IPS-18a (cell line): ENCODE data around the gene MPL.

ENCODE experiments used
- H3K27ac ChIP-seq: one replicate; pipeline ENCODE4 v1.5.1; 2013; ENCODE audit warnings: low read length
- H3K27me3 ChIP-seq: one replicate; pipeline ENCODE4 v1.6.1; 2013; ENCODE audit warnings: mild to moderate bottlenecking, low read length; ENCODE audit not compliant: control insufficient read depth, insufficient read depth
- H3K36me3 ChIP-seq: one replicate; pipeline ENCODE4 v1.6.1; 2013; ENCODE audit warnings: low read depth, low read length; ENCODE audit not compliant: control insufficient read depth
- H3K4me1 ChIP-seq: one replicate; pipeline ENCODE4 v1.6.1; 2013; ENCODE audit warnings: low read depth, low read length; ENCODE audit not compliant: control insufficient read depth
- H3K4me3 ChIP-seq: one replicate; pipeline ENCODE4 v1.5.1; 2013; ENCODE audit warnings: low read length
- H3K9ac ChIP-seq: one replicate; pipeline ENCODE4 v1.6.1; 2013; ENCODE audit warnings: mild to moderate bottlenecking, low read length, moderate library complexity
- H3K9me3 ChIP-seq: one replicate; pipeline ENCODE4 v1.6.1; 2013; ENCODE audit warnings: low read depth, low read length; ENCODE audit not compliant: control insufficient read depth

The MPL gene

GRCh38 chr1:43334453-43335205, 3.0 kb upstream of the MPL start:
- Histone ChIP-seq H3K4me1 (peaks cover 7% of the 10 kb centered on the region), H3K4me3 (no peak overlapping the region), H3K27me3 (no peaks in the 10 kb centered on the region), H3K36me3 (no peaks in the 10 kb centered on the region), H3K9me3 (no peaks in the 10 kb centered on the region), H3K27ac (no peak overlapping the region), H3K9ac (no peak overlapping the region)

- Histone ChIP-seq H3K9ac (no peak overlapping the region), H3K27ac (no peak overlapping the region), H3K4me3 (no peak overlapping the region), H3K36me3 (no peaks in the 10 kb centered on the region), H3K9me3 (no peaks in the 10 kb centered on the region), H3K4me1 (no peaks in the 10 kb centered on the region), H3K27me3 (no peaks in the 10 kb centered on the region)
Observed at GRCh38 chr1:43338001-43338400, 383 bp downstream of the MPL start.

GRCh38 chr1:43339584-43340232, 2.1 kb downstream of the MPL start:
- H3K4me3 ChIP-seq: no peak overlapping the region
- H3K27ac ChIP-seq: no peak overlapping the region
- no peaks in the 10 kb centered on the region for H3K36me3 ChIP-seq
- H3K4me1 ChIP-seq: no peaks in the 10 kb centered on the region
- H3K9ac ChIP-seq: no peak overlapping the region
- H3K27me3 ChIP-seq: no peaks in the 10 kb centered on the region
- H3K9me3 ChIP-seq: no peaks in the 10 kb centered on the region

DNA sequence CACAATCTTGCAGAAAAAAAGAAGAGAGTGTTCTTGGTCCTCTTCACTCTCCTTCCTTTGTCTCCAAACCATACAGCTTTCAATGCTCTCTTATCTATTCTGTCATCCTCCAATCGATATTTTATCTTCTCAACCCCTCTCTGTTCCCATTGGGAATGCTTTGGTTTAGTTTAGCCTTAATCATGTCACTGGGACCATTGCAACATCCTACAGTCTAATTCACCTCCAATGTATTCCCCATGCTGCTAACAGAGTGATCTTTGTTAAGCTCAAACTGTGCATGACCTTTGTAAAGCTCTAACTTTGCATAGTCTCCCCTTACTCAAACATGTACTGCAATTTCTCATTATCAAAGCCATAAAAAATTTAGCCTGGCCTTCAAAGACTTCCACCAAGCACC, 2.9 kb downstream of the MPL start:
- no peaks in the 10 kb centered on the region for H3K4me1 ChIP-seq
- H3K27ac ChIP-seq: no peak overlapping the region
- no peaks in the 10 kb centered on the region for H3K36me3 ChIP-seq
- no peak overlapping the region for H3K4me3 ChIP-seq
- H3K9me3 ChIP-seq: no peaks in the 10 kb centered on the region
- H3K9ac ChIP-seq: no peak overlapping the region
- H3K27me3 ChIP-seq: no peaks in the 10 kb centered on the region

GRCh38 chr1:43344267-43344850, 6.7 kb downstream of the MPL start:
- Histone ChIP-seq H3K4me1 (peaks cover 4% of the 10 kb centered on the region), H3K27me3 (peaks cover 15% of the 10 kb centered on the region), H3K27ac (no peak overlapping the region), H3K9me3 (no peaks in the 10 kb centered on the region), H3K9ac (no peak overlapping the region), H3K4me3 (no peak overlapping the region), H3K36me3 (no peaks in the 10 kb centered on the region)

DNA sequence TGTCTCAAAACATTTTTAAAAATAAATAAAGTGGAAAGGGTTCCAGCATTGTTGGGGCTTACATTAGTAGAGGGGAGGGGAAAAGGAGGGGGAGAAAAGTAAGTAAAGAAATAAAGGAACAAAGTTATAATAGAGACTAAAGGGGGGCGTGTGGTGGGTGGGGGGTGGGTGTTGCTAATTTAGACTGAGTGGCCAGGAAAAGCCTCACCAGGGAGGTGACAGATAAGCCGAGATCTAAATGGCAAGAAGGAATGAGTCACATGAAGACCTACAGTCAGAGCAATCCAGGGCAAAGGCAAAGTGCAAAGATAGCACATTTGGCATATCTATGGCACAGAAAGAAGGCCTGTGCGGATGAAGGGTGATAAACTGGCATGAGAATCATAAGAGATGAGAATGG, 7.5 kb downstream of the MPL start:
- Histone ChIP-seq H3K4me3 (no peak overlapping the region), H3K27ac (no peak overlapping the region), H3K4me1 (peaks cover 6% of the 10 kb centered on the region)

GRCh38 chr1:43346636-43347035, 9.0 kb downstream of the MPL start:
- no peaks in the 10 kb centered on the region for H3K36me3 ChIP-seq
- H3K9ac ChIP-seq: no peak overlapping the region
- H3K4me3 ChIP-seq: no peak overlapping the region
- no peak overlapping the region for H3K27ac ChIP-seq
- H3K9me3 ChIP-seq: no peaks in the 10 kb centered on the region
- H3K4me1 ChIP-seq: peaks cover 8% of the 10 kb centered on the region
- H3K27me3 ChIP-seq: peaks cover 15% of the 10 kb centered on the region

More for the DNA sequence above, 7.5 kb downstream of the MPL start:
- peaks cover 15% of the 10 kb centered on the region for H3K27me3 ChIP-seq
- no peaks in the 10 kb centered on the region for H3K36me3 ChIP-seq
- H3K9ac ChIP-seq: no peak overlapping the region
- no peaks in the 10 kb centered on the region for H3K9me3 ChIP-seq

DNA sequence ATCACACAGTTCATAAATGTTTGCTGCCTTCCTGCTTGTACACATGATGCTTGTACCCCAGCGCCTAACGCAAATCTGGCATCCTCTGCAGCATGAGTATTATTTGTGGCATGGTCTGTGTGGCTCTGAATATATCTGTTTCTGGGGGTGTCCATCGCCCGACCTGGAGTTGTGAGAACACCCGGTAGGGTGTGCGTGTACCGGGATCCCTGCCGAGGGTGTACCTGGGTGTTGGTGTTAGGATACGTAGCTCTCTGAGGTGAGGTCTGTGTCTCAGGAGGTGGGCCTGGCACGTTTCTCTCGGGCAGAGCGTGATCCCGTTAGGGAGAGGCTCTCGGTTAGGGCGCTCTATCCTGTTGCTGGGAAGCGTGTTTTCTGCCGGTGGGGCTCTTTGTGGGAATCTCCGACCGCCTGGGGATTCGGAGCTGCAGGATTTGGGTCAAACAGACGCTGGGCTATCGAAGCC, 10.8 kb downstream of the MPL start:
- no peak overlapping the region for H3K27ac ChIP-seq
- peaks cover 8% of the 10 kb centered on the region for H3K4me1 ChIP-seq
- H3K4me3 ChIP-seq: peak overlapping the region; percentile 69
- no peaks in the 10 kb centered on the region for H3K36me3 ChIP-seq
- no peaks in the 10 kb centered on the region for H3K9me3 ChIP-seq
- peaks cover 15% of the 10 kb centered on the region for H3K27me3 ChIP-seq
- peak overlapping the region; percentile 71 for H3K9ac ChIP-seq

- peaks cover 8% of the 10 kb centered on the region for H3K4me1 ChIP-seq
- peak overlapping the region; percentile 69 for H3K4me3 ChIP-seq
- peak overlapping the region; percentile 86 for H3K27ac ChIP-seq
Observed at GRCh38 chr1:43348809-43349593, 11.4 kb downstream of the MPL start.

DNA sequence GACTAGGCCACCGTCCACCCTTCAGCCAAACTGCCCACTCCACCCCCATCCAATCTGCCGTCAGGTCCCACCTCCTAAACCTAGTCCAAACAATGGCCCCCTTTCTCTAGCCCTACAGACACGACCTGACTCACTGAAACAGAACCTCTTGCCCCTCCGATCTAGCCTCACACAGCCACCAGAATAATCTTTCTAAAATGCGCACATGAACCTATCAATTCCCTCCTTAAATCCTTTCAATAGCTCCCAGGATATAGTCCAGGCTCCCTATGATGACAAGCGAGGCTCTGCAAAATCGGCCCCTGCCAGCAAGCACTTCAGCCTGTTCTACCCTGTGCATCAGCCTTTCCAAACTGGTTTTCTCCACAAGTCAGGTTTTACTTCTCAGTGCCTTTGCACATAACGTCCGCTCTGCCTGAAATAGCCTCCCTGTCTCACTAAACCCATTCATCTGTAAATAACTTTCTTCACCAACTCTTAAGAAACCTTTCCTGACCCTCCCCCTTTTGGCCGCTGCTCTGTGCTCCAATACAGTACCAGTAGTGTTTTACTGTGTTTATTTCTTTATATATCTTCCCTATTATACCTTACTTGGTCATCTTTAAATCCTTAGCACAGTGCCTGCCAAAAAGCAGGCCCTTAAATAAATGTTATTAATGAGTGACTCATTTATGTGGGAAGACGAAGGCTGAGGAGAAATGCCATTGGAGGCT, 12.1 kb downstream of the MPL start:
- peak overlapping the region; percentile 74 for H3K9ac ChIP-seq

More at GRCh38 chr1:43348809-43349593, 11.4 kb downstream of the MPL start:
- Histone ChIP-seq H3K9me3 (no peaks in the 10 kb centered on the region), H3K36me3 (no peaks in the 10 kb centered on the region), H3K27me3 (peaks cover 15% of the 10 kb centered on the region), H3K9ac (peak overlapping the region; percentile 74)

GRCh38 chr1:43350976-43351375, 13.4 kb downstream of the MPL start:
- Histone ChIP-seq H3K4me1 (peaks cover 8% of the 10 kb centered on the region), H3K4me3 (no peak overlapping the region), H3K9me3 (no peaks in the 10 kb centered on the region), H3K9ac (no peak overlapping the region), H3K27ac (no peak overlapping the region), H3K36me3 (no peaks in the 10 kb centered on the region), H3K27me3 (peaks cover 15% of the 10 kb centered on the region)

More for the DNA sequence above, 12.1 kb downstream of the MPL start:
- Histone ChIP-seq H3K27ac (peak overlapping the region; percentile 28), H3K36me3 (no peaks in the 10 kb centered on the region), H3K27me3 (peaks cover 15% of the 10 kb centered on the region), H3K4me3 (peak overlapping the region; percentile 69), H3K9me3 (no peaks in the 10 kb centered on the region), H3K4me1 (peaks cover 8% of the 10 kb centered on the region)
